Skeletal muscle cell (primary cell): ENCODE results near the gene MAN1C1.
A peak's percentile ranks its signal among the peaks of the same experiment; 100 is the strongest.

Experiments used
- DNase-seq: peaks from one replicate; pipeline ENCODE4 v3.0.0-alpha.2; 2010; ENCODE audit warnings: low read depth
- H3K4me3 ChIP-seq: 2 replicates; pipeline ENCODE4 v1.5.1; 2011; ENCODE audit warnings: low read depth, mild to moderate bottlenecking, control low read depth, low read length, moderate library complexity

MAN1C1 gene

DNA sequence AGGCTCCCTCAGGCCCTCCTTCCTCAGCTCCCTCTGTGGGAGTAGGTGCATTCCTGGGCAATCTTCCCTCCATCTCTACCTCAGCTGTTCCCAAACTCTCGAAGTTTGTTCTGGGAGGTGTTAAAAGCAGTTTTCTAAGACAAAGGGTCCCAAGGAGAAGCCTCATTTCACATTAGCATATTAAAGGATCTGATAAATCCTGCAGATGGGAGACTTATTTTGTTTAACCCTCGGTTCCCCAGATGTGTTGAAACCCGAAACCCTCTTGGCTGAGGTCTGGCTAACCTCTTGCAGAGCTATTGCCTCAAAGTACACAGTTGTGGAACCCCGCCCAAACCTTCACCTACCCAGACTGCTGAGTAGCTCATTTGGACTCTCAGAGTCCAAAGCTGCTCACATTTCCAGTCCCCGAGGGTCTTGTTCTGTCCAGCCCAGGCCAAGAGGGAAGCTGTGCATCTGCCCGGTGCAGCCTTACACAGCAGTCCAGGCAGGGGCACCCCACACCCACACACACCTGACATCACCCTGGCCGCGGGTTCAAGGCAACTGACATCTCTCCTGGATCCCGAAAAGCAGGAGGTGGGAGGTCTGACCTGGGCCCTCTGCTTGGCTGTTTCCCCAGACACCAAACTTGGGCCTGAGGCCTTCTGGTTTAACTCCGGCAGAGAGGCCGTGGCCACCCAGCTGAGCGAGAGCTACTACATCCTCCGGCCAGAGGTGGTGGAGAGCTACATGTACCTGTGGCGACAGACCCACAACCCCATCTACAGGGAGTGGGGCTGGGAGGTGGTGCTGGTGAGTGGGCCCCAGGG, 163.9 kb downstream of the MAN1C1 start:
- DNase-seq: no peak
- H3K4me3 ChIP-seq: no peak overlapping the region

DNA sequence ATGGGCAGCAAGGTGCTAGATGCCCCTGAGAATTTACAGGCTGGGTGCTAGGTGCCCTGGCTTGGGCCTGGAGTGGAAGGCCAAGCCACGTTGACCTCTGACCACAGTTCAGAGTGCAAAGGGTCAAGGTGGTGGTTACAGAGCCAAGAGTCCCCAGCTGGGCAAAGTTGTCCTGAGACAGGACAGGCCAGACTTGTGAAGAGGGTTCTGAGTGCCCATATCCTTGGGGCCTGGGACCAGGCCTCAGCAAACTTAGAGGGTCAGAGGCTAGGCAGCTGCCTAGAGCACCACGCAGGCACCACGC, 164.5 kb downstream of the MAN1C1 start:
- no peak for DNase-seq
- H3K4me3 ChIP-seq: no peak overlapping the region

GRCh38 chr1:25782608-25783201, 166.1 kb downstream of the MAN1C1 start:
- DNase-seq: no peak
- H3K4me3 ChIP-seq: no peak overlapping the region

GRCh38 chr1:25784575-25785051, 168.0 kb downstream of the MAN1C1 start:
- no peak overlapping the region for H3K4me3 ChIP-seq
- DNase-seq: no peak

DNA sequence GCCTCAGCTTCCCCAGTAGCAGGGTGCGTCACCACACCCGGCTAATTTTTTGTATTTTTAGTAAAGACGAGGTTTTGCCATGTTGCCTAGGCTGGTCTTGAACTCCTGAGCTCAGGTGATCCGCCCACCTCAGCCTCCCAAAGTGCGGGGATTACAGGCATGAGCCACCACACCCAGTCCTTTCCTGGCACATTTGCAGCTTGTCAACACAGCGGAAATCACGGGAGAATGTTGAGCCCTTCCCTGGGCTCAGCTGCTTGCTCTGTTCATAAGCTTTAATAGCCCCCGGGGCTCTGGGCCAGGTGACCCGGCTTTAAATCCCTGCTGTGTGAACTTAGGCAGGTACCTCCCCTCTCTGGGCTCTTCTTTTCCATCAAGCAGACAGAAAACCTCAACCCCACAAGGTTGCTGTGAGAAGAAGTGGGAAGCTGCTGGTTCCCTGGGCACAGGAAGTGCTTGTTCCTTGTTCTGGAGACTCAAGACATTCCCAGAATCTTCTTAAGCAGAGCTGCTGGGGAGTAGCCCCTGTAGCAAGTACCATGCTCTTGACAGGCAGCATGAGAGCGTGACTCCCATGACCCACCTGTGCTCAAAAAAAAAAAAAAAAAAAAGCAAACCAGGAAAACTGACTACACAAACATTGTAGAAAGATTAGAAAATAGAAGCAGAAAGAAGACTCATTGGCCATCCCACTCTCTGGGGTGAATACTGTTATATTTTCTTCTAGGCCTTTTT, 168.9 kb downstream of the MAN1C1 start:
- no peak overlapping the region for H3K4me3 ChIP-seq
- no peak for DNase-seq

DNA sequence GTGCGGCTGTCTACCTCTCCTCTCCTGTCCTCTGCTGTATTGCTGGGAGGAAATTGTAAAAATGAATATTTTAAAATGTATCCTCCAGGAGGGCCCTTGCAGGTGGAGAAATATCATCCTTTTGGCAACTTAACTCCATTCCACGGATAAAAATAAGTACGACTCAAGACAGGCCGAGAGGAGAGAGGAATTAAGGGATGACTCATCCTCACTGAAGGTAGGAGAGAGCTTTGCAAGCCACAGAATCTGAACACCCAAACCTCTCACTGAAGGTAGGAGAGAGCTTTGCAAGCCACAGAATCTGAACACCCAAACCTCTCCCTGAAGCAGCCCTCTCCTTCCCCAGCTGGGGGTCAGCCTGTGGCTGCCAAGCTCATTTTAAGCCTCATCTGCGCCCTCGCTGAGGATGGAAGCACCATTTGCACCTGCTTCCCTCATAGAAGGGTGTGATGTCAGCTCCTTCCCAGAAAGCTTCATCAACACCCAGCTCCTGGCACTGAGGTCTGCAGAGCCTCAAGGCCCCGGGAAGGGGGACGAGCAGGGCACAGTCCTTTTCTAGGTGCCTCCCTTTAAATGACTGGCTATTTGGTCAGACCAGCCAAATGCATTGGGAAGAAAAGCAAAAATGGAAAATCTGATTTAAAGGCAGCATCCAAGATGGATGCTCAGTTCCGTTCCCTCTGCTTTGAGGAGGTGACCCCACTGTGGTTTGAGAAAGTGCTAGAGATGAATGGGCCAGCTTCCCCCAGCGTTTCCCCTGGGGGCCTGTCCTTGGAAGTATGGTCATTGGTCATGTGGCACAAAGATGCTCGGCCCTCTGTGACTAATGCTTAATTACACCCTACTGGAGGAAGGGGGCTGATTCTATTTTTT, 170.5 kb downstream of the MAN1C1 start:
- no peak overlapping the region for H3K4me3 ChIP-seq
- DNase-seq: no peak

DNA sequence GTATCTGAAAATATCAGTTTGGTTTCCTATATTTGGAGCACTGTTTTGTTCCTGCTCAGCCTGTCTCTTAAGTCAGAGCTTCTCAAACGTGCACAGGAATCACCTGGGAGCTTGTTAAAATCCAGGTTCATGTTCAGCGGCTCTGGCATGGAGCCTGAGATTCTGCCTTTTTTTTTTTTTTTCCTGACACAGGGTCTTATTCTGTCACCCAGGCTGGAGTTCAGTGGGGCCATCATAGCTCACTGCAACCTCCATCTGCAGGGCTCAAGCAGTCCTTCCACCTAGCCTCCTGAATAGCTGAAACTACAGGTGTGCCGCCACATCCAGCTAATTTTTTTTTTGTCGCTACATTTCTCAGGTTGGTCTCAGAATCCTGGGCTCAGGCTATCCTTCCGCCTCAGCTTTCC, 171.2 kb downstream of the MAN1C1 start:
- no peak for DNase-seq
- no peak overlapping the region for H3K4me3 ChIP-seq

- H3K4me3 ChIP-seq: no peak overlapping the region
- DNase-seq: no peak
These were observed 173.9 kb downstream of the MAN1C1 start for GRCh38 chr1:25790472-25790871.

- H3K4me3 ChIP-seq: no peak overlapping the region
- DNase-seq: no peak
These were observed 175.5 kb downstream of the MAN1C1 start for GRCh38 chr1:25792115-25792514.

GRCh38 chr1:25793585-25794170, 177.1 kb downstream of the MAN1C1 start:
- no peak for DNase-seq
- H3K4me3 ChIP-seq: no peak overlapping the region

GRCh38 chr1:25794325-25794724, 177.7 kb downstream of the MAN1C1 start:
- DNase-seq: no peak
- no peak overlapping the region for H3K4me3 ChIP-seq

DNA sequence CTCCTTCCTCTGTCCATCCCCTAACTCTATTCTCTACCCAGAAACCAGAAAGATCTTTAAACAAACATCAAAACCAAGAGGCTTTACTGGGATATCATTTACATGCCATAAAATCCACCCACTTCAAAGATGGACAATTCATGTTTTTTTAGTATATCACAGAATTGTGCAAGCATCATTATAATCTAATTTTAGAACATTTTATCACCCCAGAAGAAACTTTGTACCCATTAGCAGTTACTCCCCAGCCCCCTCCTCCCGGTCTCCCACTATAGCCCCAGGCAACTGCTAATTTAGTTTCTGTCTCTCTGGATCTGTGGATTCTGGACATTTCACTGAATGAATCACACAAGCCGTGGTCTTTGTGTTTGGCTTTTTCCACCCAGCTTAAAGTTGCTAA, 178.6 kb downstream of the MAN1C1 start:
- no peak for DNase-seq
- H3K4me3 ChIP-seq: no peak overlapping the region

DNA sequence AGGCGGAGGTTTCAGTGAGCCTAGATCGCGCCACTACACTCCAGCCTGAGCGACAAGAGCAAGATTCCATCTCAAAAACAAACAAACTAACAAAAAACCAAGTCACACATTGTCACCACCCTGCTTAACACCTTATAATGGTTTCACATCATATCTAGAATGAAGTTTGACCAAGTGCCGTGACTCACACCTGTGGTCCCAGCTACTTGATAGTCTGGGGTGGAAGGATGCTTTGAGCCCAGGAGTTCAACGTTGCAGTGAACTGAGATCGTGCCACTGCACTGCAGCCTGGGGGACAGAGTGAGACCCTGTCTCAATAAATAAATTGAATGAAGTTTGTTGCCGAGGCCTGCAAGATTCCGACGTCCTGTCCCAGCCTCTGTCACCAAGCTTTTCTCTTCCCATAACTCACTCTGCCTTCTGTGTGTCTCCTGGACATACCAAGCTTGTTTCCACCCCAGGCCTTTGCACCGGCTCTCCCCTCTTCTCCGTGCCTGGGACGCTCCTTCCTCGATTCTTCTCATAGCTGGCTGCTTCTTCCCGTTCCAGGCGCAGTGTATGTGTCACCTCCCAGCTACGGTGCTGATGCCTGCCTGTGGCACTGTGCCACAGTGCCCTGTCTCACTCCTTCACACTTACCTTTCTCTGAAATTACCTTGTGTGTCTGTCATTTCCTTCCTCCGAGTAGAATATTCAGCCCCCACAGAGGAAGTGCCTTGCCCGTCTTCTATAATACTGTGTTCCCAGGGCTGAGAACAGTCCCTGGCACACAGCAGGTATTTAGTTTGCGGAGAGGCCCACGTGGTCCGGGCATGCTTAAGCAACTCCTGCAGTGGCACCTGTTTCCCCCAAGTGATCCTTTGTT, 179.6 kb downstream of the MAN1C1 start:
- H3K4me3 ChIP-seq: no peak overlapping the region
- no peak for DNase-seq

GRCh38 chr1:25796811-25797458, 180.3 kb downstream of the MAN1C1 start:
- no peak overlapping the region for H3K4me3 ChIP-seq
- DNase-seq: peak; percentile 33

DNA sequence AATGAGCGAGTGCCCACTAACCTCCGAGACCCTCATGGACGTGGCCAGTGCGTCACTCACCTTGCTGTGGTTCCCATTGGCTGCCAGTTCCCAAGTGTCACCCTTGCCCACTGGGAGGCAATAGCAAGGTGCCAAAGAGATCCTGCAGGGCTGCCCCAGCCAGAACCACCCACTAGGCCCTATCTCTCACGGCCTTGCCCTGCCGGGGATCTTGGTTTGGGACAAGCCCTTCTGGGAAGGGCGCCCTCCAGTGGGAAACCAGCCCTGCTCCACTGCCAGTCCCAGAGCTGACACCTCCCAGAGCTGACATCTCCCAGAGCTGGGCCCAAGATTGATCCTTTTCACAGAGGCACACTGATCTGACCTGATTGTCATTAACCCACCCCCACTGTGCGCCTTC, 181.3 kb downstream of the MAN1C1 start:
- no peak for DNase-seq
- H3K4me3 ChIP-seq: no peak overlapping the region

- no peak overlapping the region for H3K4me3 ChIP-seq
- no peak for DNase-seq
These were observed 182.2 kb downstream of the MAN1C1 start for GRCh38 chr1:25798666-25799351.

DNA sequence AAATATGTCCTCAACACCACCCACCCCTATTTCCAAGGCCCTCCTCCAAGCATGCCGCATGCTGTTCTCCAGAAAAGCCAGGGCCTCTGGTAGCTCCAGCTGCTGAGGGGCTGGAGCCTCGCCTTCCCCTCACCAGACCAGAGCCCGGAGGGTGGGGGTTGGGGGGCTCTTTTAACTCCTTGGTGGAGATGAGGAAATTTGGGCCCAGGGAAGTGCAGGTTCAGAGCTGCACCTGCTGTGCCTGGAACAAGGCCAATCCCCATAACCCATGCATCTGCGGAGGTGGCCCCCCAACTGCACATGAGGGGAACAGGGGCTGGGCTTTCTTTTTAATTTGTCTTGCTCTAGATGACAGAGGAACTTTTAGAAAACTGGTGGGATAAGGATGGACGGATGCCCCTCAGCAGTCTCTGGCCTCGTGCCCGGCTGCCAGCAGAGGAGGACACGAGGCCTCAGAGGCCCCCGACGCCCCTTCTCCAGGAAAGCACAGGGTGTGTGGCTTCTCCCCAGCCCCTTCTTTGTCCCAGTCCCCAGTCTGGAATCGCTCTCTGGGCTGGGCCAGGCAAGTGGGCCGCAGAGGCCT, 182.9 kb downstream of the MAN1C1 start:
- DNase-seq: no peak
- H3K4me3 ChIP-seq: peak overlapping the region; percentile 51
